ENCODE measurements around the gene SCYL3. TPM values are rescaled to one million over a fixed set of nuclear protein-coding genes. Genes with fewer than 3 reads are reported as not detected.
"Not testable (repeated sequence)": the region's sequence is repeated elsewhere in the genome, so short reads cannot be mapped to it uniquely, and the experiment has no call there.

Gene SCYL3
- total and polyA plus RNA-seq, 7 donors, result 4.8 to 13.3 (median 9.6) TPM

GRCh38 chr1:169924829-169925228 is 31.1 kb upstream of the SCYL3 start:
- peaks cover 0 to 10% (median 4%) of the 10 kb centered on the region in 4 donors for H3K4me1 ChIP-seq
- 80 to 82% methylated on average over 2 of the region's 2 CpGs for WGBS, 2 donors
- H3K9me3 ChIP-seq, result no peaks in the 10 kb centered on the region
- DNase-seq, result no peak
- no peak overlapping the region for H3K4me3 ChIP-seq
- H3K36me3 ChIP-seq, result peaks cover 0 to 18% (median 0%) of the 10 kb centered on the region in 4 donors
- intact Hi-C loops (cut with DNase I), result no loop called here
- TF ChIP-seq CTCF (IDR thresholded peaks at IDR 0.05) (no peak), POLR2AphosphoS5 (IDR thresholded peaks at IDR 0.05) (no peak), EP300 (IDR thresholded peaks at IDR 0.05) (no peak), POLR2A (IDR thresholded peaks at IDR 0.05) (no peak)
- no peaks in the 10 kb centered on the region for H3K27me3 ChIP-seq
- no peak overlapping the region for H3K27ac ChIP-seq

GRCh38 chr1:169924063-169924462 is 30.4 kb upstream of the SCYL3 start:
- peaks cover 0 to 10% (median 4%) of the 10 kb centered on the region in 4 donors for H3K4me1 ChIP-seq
- H3K9me3 ChIP-seq, result no peaks in the 10 kb centered on the region
- no peaks in the 10 kb centered on the region for H3K27me3 ChIP-seq
- no peak for DNase-seq
- TF ChIP-seq CTCF (IDR thresholded peaks at IDR 0.05), result no peak
- TF ChIP-seq POLR2A (IDR thresholded peaks at IDR 0.05), result no peak
- TF ChIP-seq EP300 (IDR thresholded peaks at IDR 0.05), result no peak
- no peak for TF ChIP-seq POLR2AphosphoS5 (IDR thresholded peaks at IDR 0.05)
- peaks cover 0 to 24% (median 0%) of the 10 kb centered on the region in 4 donors for H3K36me3 ChIP-seq
- intact Hi-C loops (cut with DNase I), result no loop called here
- 95 to 98% methylated on average over 2 of the region's 2 CpGs for WGBS, 2 donors
- no peak overlapping the region for H3K27ac ChIP-seq
- H3K4me3 ChIP-seq, result no peak overlapping the region

- intact Hi-C loops (cut with DNase I), result no loop called here
- Histone ChIP-seq H3K36me3 (peaks cover 0 to 24% (median 0%) of the 10 kb centered on the region in 4 donors), H3K4me1 (peaks cover 0 to 9% (median 4%) of the 10 kb centered on the region in 4 donors), H3K4me3 (no peak overlapping the region), H3K27ac (no peak overlapping the region), H3K9me3 (no peaks in the 10 kb centered on the region), H3K27me3 (no peaks in the 10 kb centered on the region)
- WGBS, 2 donors, result 96% methylated on average over 4 of the region's 4 CpGs
- no peak for DNase-seq
- TF ChIP-seq POLR2A (IDR thresholded peaks at IDR 0.05) (no peak), POLR2AphosphoS5 (IDR thresholded peaks at IDR 0.05) (no peak), CTCF (IDR thresholded peaks at IDR 0.05) (no peak), EP300 (IDR thresholded peaks at IDR 0.05) (no peak)
Observed at GRCh38 chr1:169921080-169921479, 27.4 kb upstream of the SCYL3 start.

GRCh38 chr1:169918927-169919326 is 25.2 kb upstream of the SCYL3 start:
- intact Hi-C loops (cut with DNase I), result no loop called here
- WGBS, 2 donors, result 90% methylated on average over 1 of the region's 1 CpG
- Histone ChIP-seq H3K9me3 (no peaks in the 10 kb centered on the region), H3K36me3 (peaks cover 0 to 24% (median 0%) of the 10 kb centered on the region in 4 donors), H3K4me1 (no peaks in the 10 kb centered on the region), H3K4me3 (no peak overlapping the region), H3K27me3 (no peaks in the 10 kb centered on the region), H3K27ac (no peak overlapping the region)
- no peak for DNase-seq
- TF ChIP-seq EP300 (IDR thresholded peaks at IDR 0.05) (no peak), POLR2A (IDR thresholded peaks at IDR 0.05) (no peak), CTCF (IDR thresholded peaks at IDR 0.05) (no peak), POLR2AphosphoS5 (IDR thresholded peaks at IDR 0.05) (no peak)

GRCh38 chr1:169918220-169918619 is 24.5 kb upstream of the SCYL3 start:
- intact Hi-C loops (cut with DNase I); DNase-seq; H3K27me3 ChIP-seq; H3K27ac ChIP-seq; H3K4me3 ChIP-seq; H3K9me3 ChIP-seq; H3K4me1 ChIP-seq: not testable (repeated sequence)
- peaks cover 0 to 24% (median 0%) of the 10 kb centered on the region in 4 donors for H3K36me3 ChIP-seq
- 92 to 94% methylated on average over 9 of the region's 9 CpGs for WGBS, 2 donors
